Tibial artery (tissue), 4 donors: ENCODE data around the gene ACTL7A.

Experiments used
- DNase-seq, 2 donors: peaks; one replicate each; pipeline ENCODE4 v3.0.0-alpha.2; 2019
- H3K27ac ChIP-seq, 2 donors: fragments of 200-600 bp; sonication (generic) in 1 of 2; 1 replicate in 1 of 2; 2 replicates in 1 of 2; pipeline ENCODE4 v1.5.1; 2018 to 2019; ENCODE audit warnings: mild to moderate bottlenecking in 1 of 2
- H3K27me3 ChIP-seq, 2 donors: fragments of 200-600 bp; sonication (generic) in 1 of 2; one replicate each; pipeline versions ENCODE4 v1.5.1 to v1.6.0; 2016 to 2019
- H3K36me3 ChIP-seq, 3 donors: fragments of 200-600 bp; sonication (generic) in 2 of 3; one replicate each; pipeline ENCODE4 v1.5.1; 2016 to 2019; ENCODE audit warnings: mild to moderate bottlenecking in 2 of 3
- H3K4me1 ChIP-seq, 4 donors: fragments of 200-600 bp; sonication (generic) in 2 of 4; 1 replicate in 3 of 4; 2 replicates in 1 of 4; pipeline ENCODE4 v1.5.1; 2016 to 2019
- H3K4me3 ChIP-seq, 2 donors: fragments of 200-600 bp; sonication (generic) in 1 of 2; 1 replicate in 1 of 2; 2 replicates in 1 of 2; pipeline ENCODE4 v1.5.1; 2018 to 2019; ENCODE audit warnings: mild to moderate bottlenecking in 2 of 2
- H3K9me3 ChIP-seq, 3 donors: fragments of 200-600 bp; sonication (generic) in 1 of 3; one replicate each; pipeline ENCODE4 v1.5.1; 2016 to 2019
- intact Hi-C: fragments of 100-400 bp; cut with DNase I; formaldehyde crosslinking; loops from one replicate; pipeline ENCODE4 v1.15.0; 2023; ENCODE audit warnings: low total_unique reads
- TF ChIP-seq, protein P1 (sequence below), 2 experiments: fragments of 200-600 bp in 1 of 2; fragments of 450-650 bp in 1 of 2; IDR thresholded peaks; one replicate each; pipeline ENCODE4 v1.5.1; 2017 to 2019; ENCODE audit warnings: antibody characterized with exemption in 2 of 2, mild to moderate bottlenecking in 1 of 2, moderate library complexity in 1 of 2

Gene ACTL7A

DNA sequence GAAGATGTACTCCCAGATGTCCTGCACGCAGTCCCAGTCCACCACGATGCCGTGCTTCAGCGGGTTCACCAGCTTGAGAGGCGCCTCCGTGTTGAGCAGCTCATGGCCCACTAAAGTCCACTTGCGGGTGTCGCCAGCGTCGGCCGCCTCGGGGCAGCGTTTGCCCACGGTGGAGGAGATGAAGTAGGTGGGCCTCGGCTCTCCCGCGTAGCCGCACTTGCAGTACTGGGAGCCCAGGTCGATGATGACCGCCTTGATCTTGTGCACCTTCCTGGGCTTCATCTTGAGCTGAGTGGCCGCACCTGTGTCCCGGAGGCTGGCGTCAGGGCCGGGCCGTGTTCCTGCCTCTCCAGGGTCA is 6.6 kb upstream of the ACTL7A start:
- intact Hi-C loops = no loop called here
- no peaks in the 10 kb centered on the region for H3K4me1 ChIP-seq
- no peak overlapping the region for H3K27ac ChIP-seq
- DNase-seq = no peak
- no peaks in the 10 kb centered on the region for H3K9me3 ChIP-seq
- H3K27me3 ChIP-seq = no peaks in the 10 kb centered on the region
- no peaks in the 10 kb centered on the region for H3K36me3 ChIP-seq
- H3K4me3 ChIP-seq = no peak overlapping the region
- TF ChIP-seq, protein P1, sequence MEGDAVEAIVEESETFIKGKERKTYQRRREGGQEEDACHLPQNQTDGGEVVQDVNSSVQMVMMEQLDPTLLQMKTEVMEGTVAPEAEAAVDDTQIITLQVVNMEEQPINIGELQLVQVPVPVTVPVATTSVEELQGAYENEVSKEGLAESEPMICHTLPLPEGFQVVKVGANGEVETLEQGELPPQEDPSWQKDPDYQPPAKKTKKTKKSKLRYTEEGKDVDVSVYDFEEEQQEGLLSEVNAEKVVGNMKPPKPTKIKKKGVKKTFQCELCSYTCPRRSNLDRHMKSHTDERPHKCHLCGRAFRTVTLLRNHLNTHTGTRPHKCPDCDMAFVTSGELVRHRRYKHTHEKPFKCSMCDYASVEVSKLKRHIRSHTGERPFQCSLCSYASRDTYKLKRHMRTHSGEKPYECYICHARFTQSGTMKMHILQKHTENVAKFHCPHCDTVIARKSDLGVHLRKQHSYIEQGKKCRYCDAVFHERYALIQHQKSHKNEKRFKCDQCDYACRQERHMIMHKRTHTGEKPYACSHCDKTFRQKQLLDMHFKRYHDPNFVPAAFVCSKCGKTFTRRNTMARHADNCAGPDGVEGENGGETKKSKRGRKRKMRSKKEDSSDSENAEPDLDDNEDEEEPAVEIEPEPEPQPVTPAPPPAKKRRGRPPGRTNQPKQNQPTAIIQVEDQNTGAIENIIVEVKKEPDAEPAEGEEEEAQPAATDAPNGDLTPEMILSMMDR (IDR thresholded peaks at IDR 0.05) = no peak

DNA sequence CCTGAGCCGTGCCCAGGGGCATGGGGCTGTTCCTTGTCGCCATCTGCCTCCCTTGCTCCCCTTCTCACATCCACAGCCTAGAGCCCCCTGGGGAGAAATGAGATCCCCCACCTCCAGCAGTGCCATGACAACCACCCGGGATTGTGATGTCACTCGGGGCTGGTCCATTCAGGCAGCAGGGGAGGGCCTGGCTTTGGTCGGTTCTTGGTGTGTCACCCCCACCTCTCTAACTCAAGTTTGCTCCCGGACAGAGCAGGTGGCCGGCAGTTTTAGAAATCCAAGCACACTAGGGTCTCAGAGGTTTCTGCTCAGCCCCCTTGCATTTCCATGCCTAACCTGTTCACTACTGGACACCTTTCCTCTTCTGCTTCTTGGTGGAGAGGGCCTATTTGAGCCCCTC is 6.2 kb upstream of the ACTL7A start, which contains the start of gene ACTL7B:
ACTL7B (minus strand) TSS at position 99 of the 400 bp plus-strand sequence; CDS start at position 43, 56 bp downstream.
- Histone ChIP-seq H3K9me3 (no peaks in the 10 kb centered on the region), H3K27me3 (no peaks in the 10 kb centered on the region), H3K27ac (no peak within 1 kb of the TSS), H3K4me1 (no peaks in the 10 kb centered on the region), H3K4me3 (no peak within 1 kb of the TSS), H3K36me3 (no peaks in the 10 kb centered on the region)
- intact Hi-C loops = no loop called here
- TF ChIP-seq, protein P1 (IDR thresholded peaks at IDR 0.05) = no peak
- DNase-seq = no peak

DNA sequence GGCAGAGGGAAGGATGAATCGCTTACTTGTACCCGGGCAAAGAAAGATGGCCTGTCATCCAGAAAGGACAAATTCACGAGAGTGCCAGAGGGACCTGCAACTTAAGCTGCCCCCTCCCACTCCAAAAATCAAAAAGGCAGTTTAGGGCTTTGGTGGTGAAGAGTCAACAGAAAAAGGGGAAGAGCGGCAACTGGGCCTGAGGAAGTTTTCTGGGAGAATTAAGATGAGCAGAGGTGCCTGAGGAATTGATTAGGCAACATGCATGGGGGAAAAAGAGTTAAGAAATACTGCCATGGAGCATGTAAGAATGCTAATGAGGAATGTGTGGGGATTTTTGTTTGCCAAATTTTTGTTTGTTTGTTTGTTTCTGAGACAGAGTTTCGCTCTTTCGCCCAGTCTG is 4.5 kb upstream of the ACTL7A start:
- H3K27ac ChIP-seq = no peak overlapping the region
- H3K36me3 ChIP-seq = no peaks in the 10 kb centered on the region
- TF ChIP-seq, protein P1 (IDR thresholded peaks at IDR 0.05) = no peak
- H3K27me3 ChIP-seq = no peaks in the 10 kb centered on the region
- no peak for DNase-seq
- intact Hi-C loops = no loop called here
- no peak overlapping the region for H3K4me3 ChIP-seq
- no peaks in the 10 kb centered on the region for H3K4me1 ChIP-seq
- H3K9me3 ChIP-seq = no peaks in the 10 kb centered on the region

DNA sequence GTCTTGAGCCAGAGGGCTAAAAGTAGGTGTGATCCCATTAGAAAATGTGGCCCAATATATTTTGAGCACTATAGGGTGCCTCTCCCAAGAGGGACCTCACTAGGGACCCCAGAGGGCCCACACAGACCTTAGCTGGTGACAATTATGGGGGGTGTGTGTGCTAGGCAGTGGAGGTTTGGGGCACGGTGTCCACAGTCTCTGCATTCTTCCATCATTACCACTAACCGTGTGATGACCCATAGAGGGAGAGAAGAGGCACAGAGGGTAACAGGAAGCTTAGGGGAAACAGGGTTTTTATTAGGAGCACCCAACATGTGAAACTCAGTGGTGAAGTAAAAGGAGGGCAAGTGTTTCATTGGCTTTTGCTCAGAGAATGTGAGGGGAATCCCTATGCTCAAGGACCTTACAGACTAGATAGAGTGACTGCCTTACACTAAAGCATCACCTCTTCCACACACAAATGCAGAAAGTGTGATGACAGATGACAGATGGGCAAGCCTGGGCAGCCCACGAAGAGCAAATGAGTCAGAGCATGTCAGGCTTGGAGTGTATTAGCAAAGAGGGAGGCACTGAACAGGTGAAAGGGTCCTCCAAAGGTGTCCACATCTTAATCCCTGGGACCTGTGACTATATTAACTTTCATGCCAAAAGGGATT is 2.5 kb upstream of the ACTL7A start:
- no peaks in the 10 kb centered on the region for H3K36me3 ChIP-seq
- no peak overlapping the region for H3K4me3 ChIP-seq
- H3K27me3 ChIP-seq = no peaks in the 10 kb centered on the region
- intact Hi-C loops = no loop called here
- TF ChIP-seq, protein P1 (IDR thresholded peaks at IDR 0.05) = no peak
- H3K9me3 ChIP-seq = no peaks in the 10 kb centered on the region
- no peak for DNase-seq
- no peaks in the 10 kb centered on the region for H3K4me1 ChIP-seq
- no peak overlapping the region for H3K27ac ChIP-seq

DNA sequence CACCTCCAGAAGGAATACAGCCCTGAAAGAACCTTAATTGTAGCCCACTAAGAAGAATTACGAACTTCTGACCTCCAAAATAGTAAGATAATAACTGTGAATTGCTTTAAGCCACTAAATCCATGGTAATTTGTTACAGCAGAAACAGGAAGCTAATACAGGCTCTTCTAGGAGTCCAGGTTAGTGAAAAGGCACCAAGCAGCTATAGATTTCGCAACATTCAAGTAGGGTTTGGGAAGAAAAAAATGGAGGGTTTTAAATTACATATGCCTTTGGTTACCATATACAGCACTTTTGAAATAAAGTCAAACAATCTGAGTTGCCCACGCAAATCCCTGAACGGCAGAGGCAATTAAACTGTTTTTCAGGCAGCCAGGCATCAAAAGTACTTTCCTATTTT is 1.7 kb upstream of the ACTL7A start:
- no peaks in the 10 kb centered on the region for H3K36me3 ChIP-seq
- H3K27ac ChIP-seq = no peak overlapping the region
- H3K4me3 ChIP-seq = no peak overlapping the region
- TF ChIP-seq, protein P1 (IDR thresholded peaks at IDR 0.05) = no peak
- no peaks in the 10 kb centered on the region for H3K4me1 ChIP-seq
- no peak for DNase-seq
- intact Hi-C loops = no loop called here
- H3K9me3 ChIP-seq = no peaks in the 10 kb centered on the region
- no peaks in the 10 kb centered on the region for H3K27me3 ChIP-seq

DNA sequence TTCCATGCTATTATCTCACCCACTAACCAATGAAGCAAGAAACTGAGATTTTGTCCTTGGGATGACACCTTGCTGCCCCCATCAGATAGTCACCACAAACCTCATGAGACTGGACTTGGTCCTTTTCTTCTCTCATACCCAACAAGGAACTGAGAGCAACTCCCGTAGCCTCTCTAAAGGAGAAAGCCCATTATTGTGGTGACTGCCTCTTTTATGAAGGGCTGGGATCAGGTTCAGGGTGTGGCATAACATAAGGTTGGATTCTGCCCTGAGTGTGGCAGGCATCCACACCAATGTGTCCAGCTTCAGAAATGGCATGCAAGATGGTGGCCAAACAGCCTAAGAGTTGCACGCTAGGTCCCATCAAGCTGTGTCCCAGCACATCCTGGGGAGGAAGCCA is 1.3 kb upstream of the ACTL7A start:
- Histone ChIP-seq H3K27me3 (no peaks in the 10 kb centered on the region), H3K4me1 (no peaks in the 10 kb centered on the region), H3K4me3 (no peak overlapping the region), H3K27ac (no peak overlapping the region), H3K9me3 (no peaks in the 10 kb centered on the region), H3K36me3 (no peaks in the 10 kb centered on the region)
- no peak for DNase-seq
- intact Hi-C loops = no loop called here
- TF ChIP-seq, protein P1 (IDR thresholded peaks at IDR 0.05) = no peak
